Ovary (tissue), 9 donors: ENCODE results near the gene ERAS. TPM values are rescaled to one million over a fixed set of nuclear protein-coding genes. Genes with fewer than 3 reads are reported as not detected.

Source experiments
- DNase-seq, 5 donors: peaks; one replicate each; pipeline ENCODE4 v3.0.0-alpha.2; 2019 to 2020
- H3K27ac ChIP-seq, 2 donors: fragments of 200-600 bp; one replicate each; pipeline versions ENCODE4 v1.5.1 to v1.8.0; 2019 to 2022
- H3K27me3 ChIP-seq: fragments of 200-600 bp; one replicate; pipeline ENCODE4 v1.8.0; 2022
- H3K36me3 ChIP-seq: fragments of 200-600 bp; sonication (generic); one replicate; pipeline ENCODE4 v1.5.1; 2019
- H3K4me1 ChIP-seq: one replicate; pipeline ENCODE4 v1.8.1; 2013; ENCODE audit warnings: mild to moderate bottlenecking, moderate library complexity; ENCODE audit not compliant: insufficient read depth
- H3K4me3 ChIP-seq: fragments of 200-600 bp; sonication (generic); one replicate; pipeline ENCODE4 v1.5.1; 2017
- H3K9me3 ChIP-seq, 2 donors: fragments of 200-600 bp in 1 of 2; sonication (generic) in 1 of 2; one replicate each; pipeline versions ENCODE4 v1.5.1 to v1.8.1; 2013 to 2019; ENCODE audit warnings: mild to moderate bottlenecking in 1 of 2, moderate library complexity in 1 of 2
- EP300 ChIP-seq: sonication (generic); formaldehyde crosslinking; IDR thresholded peaks from one replicate; pipeline ENCODE4 v1.6.1; 2017; ENCODE audit warnings: antibody characterized with exemption
- POLR2A ChIP-seq: fragments of 450-650 bp; IDR thresholded peaks from one replicate; pipeline ENCODE4 v1.6.1; 2017; ENCODE audit warnings: antibody characterized with exemption, mild to moderate bottlenecking, moderate library complexity
- WGBS, 3 donors: extraction: QIAGEN DNeasy Blood & Tissue Kit in 1 of 3; methylation state at CpG; one replicate each; pipeline versions ENCODE4 v1.1.5 to v1.1.7; 2013 to 2017; 5-methylcytosine and 5-hydroxymethylcytosine counted together
- intact Hi-C, 4 donors: fragments of 100-400 bp; cut with DNase I; formaldehyde crosslinking; loops; one replicate each; pipeline versions ENCODE4 v1.11.0 to v1.15.1; 2022 to 2023
- polyA plus RNA-seq, 2 donors: library from polyadenylated mRNA; stranded (reverse); fragments of 200-250 nt in 1 of 2; fragments of 350-450 nt in 1 of 2; fragmentation: Illumina TruSeq in 1 of 2; extraction: RNeasy Lipid Tissue Mini Kit (QIAGEN cat#74804) in 1 of 2; gene quantifications; one replicate each; pipeline ENCODE4 v1.2.3, GENCODE V29; 2013 to 2014
- total RNA-seq, 7 donors: library from RNA; depleted of rRNA in 2 of 7; stranded (reverse); fragments of >200 nt in 2 of 7; fragmentation: NEBNext Ultra II Directional in 3 of 7; extraction: Animal tissue kit (Norgen Biotek cat#: 25700) in 3 of 7; gene quantifications; one replicate each; pipeline versions ENCODE4 v1.1.0 to v1.2.4, GENCODE V29; 2016 to 2023
- TF ChIP-seq, protein P1 (sequence below), 3 donors: fragments of 450-650 bp in 2 of 3; fragments of 200-600 bp in 1 of 3; IDR thresholded peaks; one replicate each; pipeline versions ENCODE4 v1.5.1 to v1.8.0; 2016 to 2022; ENCODE audit warnings: antibody characterized with exemption in 3 of 3, mild to moderate bottlenecking in 1 of 3
- donor health status: DM: no; HTN: no; CAD: no; lungs with moderate emphysema.
- donor health status: DM: no; HTN: no; CAD: no.
- donor health status: Bipolar disorder and iron deficiency.
- donor health status: DM: yes; HTN: yes; CAD: no.
- donor health status: DM: no; HTN: no; CAD: no.
- donor health status: DM: yes; HTN: yes; CAD: no.

ERAS gene
- total and polyA plus RNA-seq, 9 donors: not detected

DNA sequence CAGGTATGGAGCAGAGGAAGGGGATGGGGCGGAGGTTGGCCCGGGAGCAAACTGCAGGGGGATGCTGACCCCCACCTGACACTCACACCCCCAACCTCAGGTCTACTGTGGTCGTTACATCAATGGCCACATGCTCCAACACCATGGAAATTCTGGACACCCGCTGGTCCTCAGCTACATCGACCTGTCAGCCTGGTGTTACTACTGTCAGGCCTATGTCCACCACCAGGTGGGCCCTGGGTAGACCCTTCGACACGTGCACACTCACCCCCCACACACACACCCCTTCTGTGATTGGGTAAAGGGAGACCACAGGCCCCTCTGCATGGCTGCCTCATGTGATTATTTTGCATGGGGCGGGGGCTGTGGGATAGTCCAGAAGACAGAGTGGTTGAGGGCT is 2.2 kb upstream of the ERAS start:
- Histone ChIP-seq H3K27ac (no peak overlapping the region), H3K36me3 (no peaks in the 10 kb centered on the region), H3K4me1 (no peaks in the 10 kb centered on the region), H3K27me3 (no peaks in the 10 kb centered on the region), H3K4me3 (no peak overlapping the region), H3K9me3 (no peaks in the 10 kb centered on the region)
- intact Hi-C loops: no loop called here
- no peak for DNase-seq
- WGBS, 3 donors: 75 to 86% (median 77%) methylated on average over 8 of the region's 8 CpGs
- TF ChIP-seq, protein P1, sequence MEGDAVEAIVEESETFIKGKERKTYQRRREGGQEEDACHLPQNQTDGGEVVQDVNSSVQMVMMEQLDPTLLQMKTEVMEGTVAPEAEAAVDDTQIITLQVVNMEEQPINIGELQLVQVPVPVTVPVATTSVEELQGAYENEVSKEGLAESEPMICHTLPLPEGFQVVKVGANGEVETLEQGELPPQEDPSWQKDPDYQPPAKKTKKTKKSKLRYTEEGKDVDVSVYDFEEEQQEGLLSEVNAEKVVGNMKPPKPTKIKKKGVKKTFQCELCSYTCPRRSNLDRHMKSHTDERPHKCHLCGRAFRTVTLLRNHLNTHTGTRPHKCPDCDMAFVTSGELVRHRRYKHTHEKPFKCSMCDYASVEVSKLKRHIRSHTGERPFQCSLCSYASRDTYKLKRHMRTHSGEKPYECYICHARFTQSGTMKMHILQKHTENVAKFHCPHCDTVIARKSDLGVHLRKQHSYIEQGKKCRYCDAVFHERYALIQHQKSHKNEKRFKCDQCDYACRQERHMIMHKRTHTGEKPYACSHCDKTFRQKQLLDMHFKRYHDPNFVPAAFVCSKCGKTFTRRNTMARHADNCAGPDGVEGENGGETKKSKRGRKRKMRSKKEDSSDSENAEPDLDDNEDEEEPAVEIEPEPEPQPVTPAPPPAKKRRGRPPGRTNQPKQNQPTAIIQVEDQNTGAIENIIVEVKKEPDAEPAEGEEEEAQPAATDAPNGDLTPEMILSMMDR (IDR thresholded peaks at IDR 0.05): no peak
- TF ChIP-seq EP300 (no peak), POLR2A (no peak)

DNA sequence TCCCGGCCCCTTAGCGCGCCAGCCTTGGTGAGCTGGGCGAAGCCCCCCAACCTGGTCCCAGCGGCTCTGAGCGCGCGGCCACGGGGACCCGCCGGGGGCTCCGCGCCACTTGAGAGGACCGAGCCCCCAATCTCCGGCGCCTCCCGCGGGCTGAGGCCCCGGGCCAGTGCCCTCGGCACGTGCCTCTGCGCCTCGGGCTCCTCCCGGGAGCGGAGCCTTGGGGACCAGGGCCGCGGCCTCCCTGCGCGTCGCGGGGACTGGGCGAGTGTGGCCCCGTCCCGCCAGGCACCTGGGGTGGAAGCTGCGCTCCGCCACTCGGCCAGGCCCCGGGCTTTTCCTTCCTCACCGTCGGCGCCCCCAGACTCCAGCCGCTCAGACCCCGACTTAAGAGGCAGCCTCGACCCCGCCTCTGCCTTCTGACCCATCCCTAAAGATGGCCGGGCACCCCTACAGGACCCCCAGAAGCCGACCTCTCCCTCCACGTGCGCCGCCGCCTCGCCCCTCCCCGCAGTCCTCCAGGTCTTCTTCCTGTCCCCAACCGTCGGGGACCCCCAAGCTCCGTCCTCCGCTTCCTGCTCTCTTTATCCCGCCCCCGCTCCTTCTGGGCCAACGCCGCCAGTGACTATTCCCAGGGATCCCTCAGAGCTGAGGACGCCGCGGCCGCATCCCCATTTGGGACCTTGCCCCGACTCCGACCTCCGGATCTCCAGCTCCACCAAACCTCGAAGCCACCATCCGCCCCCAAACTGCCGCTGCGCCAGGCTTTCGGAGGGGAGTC is 752 bp downstream of the ERAS start:
- H3K36me3 ChIP-seq: no peaks in the 10 kb centered on the region
- no peak overlapping the region for H3K4me3 ChIP-seq
- H3K27me3 ChIP-seq: no peaks in the 10 kb centered on the region
- TF ChIP-seq, protein P1 (IDR thresholded peaks at IDR 0.05): no peak
- TF ChIP-seq POLR2A (no peak), EP300 (no peak)
- WGBS, 3 donors: 64 to 78% (median 72%) methylated on average over 55 to 73 of the region's 73 CpGs
- H3K4me1 ChIP-seq: no peaks in the 10 kb centered on the region
- H3K27ac ChIP-seq: no peak overlapping the region
- intact Hi-C loops: no loop called here
- no peaks in the 10 kb centered on the region for H3K9me3 ChIP-seq
- no peak for DNase-seq

DNA sequence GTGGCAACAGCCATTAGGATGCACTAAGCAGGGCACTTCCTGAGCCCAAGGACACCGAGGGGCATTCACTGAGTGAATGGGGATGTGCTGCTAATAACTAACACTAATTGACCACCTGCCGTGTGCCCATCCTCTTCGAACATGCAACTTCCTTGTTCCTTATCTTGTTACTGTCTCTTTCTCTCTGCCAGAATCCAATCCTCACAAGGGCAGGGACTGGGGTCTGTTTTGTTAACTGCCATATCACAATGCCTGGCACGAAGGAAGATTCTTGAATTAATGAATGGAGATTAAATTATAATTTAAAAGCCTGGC is 1.3 kb downstream of the ERAS start:
- 73 to 80% (median 75%) methylated on average over 4 of the region's 4 CpGs for WGBS, 3 donors

DNA sequence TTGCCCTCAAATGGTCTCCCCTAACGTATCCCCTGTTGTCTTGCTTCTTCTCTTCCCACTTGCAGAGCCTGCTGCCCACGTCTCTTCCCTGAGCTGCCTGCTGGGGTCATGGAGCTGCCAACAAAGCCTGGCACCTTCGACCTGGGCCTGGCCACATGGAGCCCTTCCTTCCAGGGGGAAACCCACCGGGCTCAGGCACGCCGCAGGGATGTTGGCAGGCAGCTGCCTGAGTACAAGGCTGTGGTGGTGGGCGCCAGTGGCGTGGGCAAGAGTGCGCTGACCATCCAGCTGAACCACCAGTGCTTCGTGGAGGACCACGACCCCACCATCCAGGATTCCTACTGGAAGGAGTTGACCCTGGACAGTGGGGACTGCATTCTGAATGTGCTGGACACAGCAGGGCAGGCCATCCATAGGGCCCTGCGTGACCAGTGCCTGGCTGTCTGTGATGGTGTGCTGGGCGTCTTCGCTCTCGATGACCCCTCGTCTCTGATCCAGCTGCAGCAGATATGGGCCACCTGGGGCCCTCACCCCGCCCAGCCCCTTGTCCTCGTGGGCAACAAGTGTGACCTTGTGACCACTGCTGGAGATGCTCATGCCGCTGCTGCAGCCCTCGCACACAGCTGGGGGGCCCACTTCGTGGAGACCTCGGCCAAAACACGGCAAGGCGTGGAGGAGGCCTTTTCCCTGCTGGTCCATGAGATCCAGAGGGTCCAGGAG is 2.9 kb downstream of the ERAS start:
- Histone ChIP-seq H3K4me1 (no peaks in the 10 kb centered on the region), H3K27ac (no peak overlapping the region), H3K27me3 (no peaks in the 10 kb centered on the region), H3K36me3 (no peaks in the 10 kb centered on the region), H3K4me3 (no peak overlapping the region), H3K9me3 (no peaks in the 10 kb centered on the region)
- intact Hi-C loops: no loop called here
- TF ChIP-seq, protein P1 (IDR thresholded peaks at IDR 0.05): no peak
- TF ChIP-seq POLR2A: no peak
- DNase-seq: no peak
- WGBS, 3 donors: 81 to 88% (median 85%) methylated on average over 20 to 24 of the region's 24 CpGs

More for the DNA sequence above, 1.3 kb downstream of the ERAS start:
- Histone ChIP-seq H3K4me1 (no peaks in the 10 kb centered on the region), H3K9me3 (no peaks in the 10 kb centered on the region), H3K27ac (no peak overlapping the region), H3K4me3 (no peak overlapping the region), H3K36me3 (no peaks in the 10 kb centered on the region), H3K27me3 (no peaks in the 10 kb centered on the region)
- no peak for TF ChIP-seq POLR2A
- TF ChIP-seq, protein P1 (IDR thresholded peaks at IDR 0.05): no peak
- TF ChIP-seq EP300: no peak
- intact Hi-C loops: no loop called here
- no peak for DNase-seq
